Tibial nerve (tissue), 4 donors: ENCODE measurements around the gene SEPHS1. TPM values are rescaled to one million over a fixed set of nuclear protein-coding genes. Genes with fewer than 3 reads are reported as not detected.
A peak's percentile ranks its signal among the peaks of the same experiment; 100 is the strongest.

Source experiments
- DNase-seq, 2 donors: peaks; one replicate each; pipeline ENCODE4 v3.0.0-alpha.2; 2019; ENCODE audit warnings: low spot score in 2 of 2
- H3K27ac ChIP-seq, 4 donors: fragments of 200-600 bp; sonication (generic) in 3 of 4; one replicate each; pipeline ENCODE4 v1.5.1; 2017 to 2019; ENCODE audit warnings: mild to moderate bottlenecking in 1 of 4
- H3K27me3 ChIP-seq, 2 donors: fragments of 200-600 bp; sonication (generic) in 1 of 2; one replicate each; pipeline versions ENCODE4 v1.5.1 to v1.6.0; 2017 to 2019
- H3K36me3 ChIP-seq, 3 donors: fragments of 200-600 bp; sonication (generic); one replicate each; pipeline ENCODE4 v1.5.1; 2018 to 2019
- H3K4me1 ChIP-seq, 4 donors: fragments of 200-600 bp; sonication (generic) in 3 of 4; one replicate each; pipeline ENCODE4 v1.5.1; 2017 to 2019
- H3K4me3 ChIP-seq, 4 donors: fragments of 200-600 bp; sonication (generic) in 3 of 4; one replicate each; pipeline ENCODE4 v1.5.1; 2017 to 2019; ENCODE audit warnings: mild to moderate bottlenecking in 1 of 4, moderate library complexity in 1 of 4
- H3K9me3 ChIP-seq, 4 donors: fragments of 200-600 bp; sonication (generic) in 3 of 4; one replicate each; pipeline ENCODE4 v1.5.1; 2017 to 2019
- EP300 ChIP-seq, 2 donors: sonication (generic); formaldehyde crosslinking; IDR thresholded peaks; one replicate each; pipeline ENCODE4 v1.6.1; 2017; ENCODE audit warnings: antibody characterized with exemption in 2 of 2, mild to moderate bottlenecking in 1 of 2
- POLR2A ChIP-seq, 2 donors: fragments of 450-650 bp; IDR thresholded peaks; one replicate each; pipeline ENCODE4 v1.6.1; 2017; ENCODE audit warnings: antibody characterized with exemption in 2 of 2, mild to moderate bottlenecking in 2 of 2, moderate library complexity in 2 of 2
- WGBS, 2 donors: methylation state at CpG; one replicate each; pipeline ENCODE4 v1.1.5; 2018; 5-methylcytosine and 5-hydroxymethylcytosine counted together
- total RNA-seq, 4 donors: library from RNA; depleted of rRNA; stranded (reverse); fragments of >200 nt; gene quantifications; one replicate each; pipeline ENCODE4 v1.1.0, GENCODE V29; 2016
- TF ChIP-seq, protein P1 (sequence below), 5 experiments: fragments of 200-600 bp in 3 of 5; fragments of 450-650 bp in 2 of 5; sonication (generic) in 3 of 5; IDR thresholded peaks; one replicate each; pipeline ENCODE4 v1.5.1; 2016 to 2019; ENCODE audit warnings: antibody characterized with exemption in 5 of 5, mild to moderate bottlenecking in 3 of 5, moderate library complexity in 2 of 5

The SEPHS1 gene
- total RNA-seq, 4 donors from 2014 or later: 18.0 to 28.4 (median 23.9) TPM

DNA sequence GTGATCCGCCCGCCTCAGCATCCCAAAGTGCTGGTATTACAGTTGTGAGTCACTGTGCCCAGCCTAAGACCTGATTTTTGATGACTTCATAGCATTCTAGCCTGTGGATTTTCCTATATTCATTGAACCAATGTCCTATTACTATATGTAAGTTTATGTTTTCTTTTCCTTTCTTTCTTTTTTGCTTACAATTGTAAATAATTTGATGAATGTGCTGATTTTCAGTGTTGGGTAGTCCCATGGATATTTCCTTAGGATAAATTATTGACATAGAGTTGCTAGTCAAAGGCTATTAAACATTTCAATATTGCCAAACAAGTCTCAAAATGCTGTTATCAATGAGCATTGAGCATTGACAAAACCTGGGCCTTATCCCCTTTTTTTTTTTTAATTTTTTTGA, 38.3 kb downstream of the SEPHS1 start:
- WGBS, 2 donors: 83 to 91% methylated on average over 2 of the region's 2 CpGs
- TF ChIP-seq, protein P1, sequence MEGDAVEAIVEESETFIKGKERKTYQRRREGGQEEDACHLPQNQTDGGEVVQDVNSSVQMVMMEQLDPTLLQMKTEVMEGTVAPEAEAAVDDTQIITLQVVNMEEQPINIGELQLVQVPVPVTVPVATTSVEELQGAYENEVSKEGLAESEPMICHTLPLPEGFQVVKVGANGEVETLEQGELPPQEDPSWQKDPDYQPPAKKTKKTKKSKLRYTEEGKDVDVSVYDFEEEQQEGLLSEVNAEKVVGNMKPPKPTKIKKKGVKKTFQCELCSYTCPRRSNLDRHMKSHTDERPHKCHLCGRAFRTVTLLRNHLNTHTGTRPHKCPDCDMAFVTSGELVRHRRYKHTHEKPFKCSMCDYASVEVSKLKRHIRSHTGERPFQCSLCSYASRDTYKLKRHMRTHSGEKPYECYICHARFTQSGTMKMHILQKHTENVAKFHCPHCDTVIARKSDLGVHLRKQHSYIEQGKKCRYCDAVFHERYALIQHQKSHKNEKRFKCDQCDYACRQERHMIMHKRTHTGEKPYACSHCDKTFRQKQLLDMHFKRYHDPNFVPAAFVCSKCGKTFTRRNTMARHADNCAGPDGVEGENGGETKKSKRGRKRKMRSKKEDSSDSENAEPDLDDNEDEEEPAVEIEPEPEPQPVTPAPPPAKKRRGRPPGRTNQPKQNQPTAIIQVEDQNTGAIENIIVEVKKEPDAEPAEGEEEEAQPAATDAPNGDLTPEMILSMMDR (IDR thresholded peaks at IDR 0.05): no peak
- TF ChIP-seq POLR2A (IDR thresholded peaks at IDR 0.05) (no peak), EP300 (IDR thresholded peaks at IDR 0.05) (no peak)
- Histone ChIP-seq H3K4me1 (no peaks in the 10 kb centered on the region), H3K27ac (no peak overlapping the region), H3K4me3 (no peak overlapping the region), H3K27me3 (no peaks in the 10 kb centered on the region), H3K9me3 (no peaks in the 10 kb centered on the region), H3K36me3 (no peaks in the 10 kb centered on the region)
- DNase-seq: no peak

DNA sequence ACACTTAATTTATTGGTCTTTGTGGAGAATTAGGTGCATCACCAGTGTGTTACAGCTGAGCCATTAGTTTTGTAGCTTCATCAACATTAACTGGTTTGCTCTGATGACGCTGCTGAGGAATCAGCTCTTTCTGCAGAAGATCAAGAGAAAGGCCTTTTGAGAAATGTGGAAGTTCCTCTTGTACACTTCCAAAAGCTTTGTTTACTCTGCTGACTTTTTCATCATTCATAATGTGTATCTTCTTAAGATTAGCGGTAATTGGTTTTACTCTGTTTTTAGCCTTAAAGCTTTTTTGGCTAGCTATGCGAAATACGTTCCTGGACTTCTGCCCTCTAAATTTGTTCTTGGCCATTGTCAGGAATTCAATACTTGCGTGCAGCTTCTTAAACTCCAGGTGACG, 40.0 kb downstream of the SEPHS1 start:
- Histone ChIP-seq H3K9me3 (no peaks in the 10 kb centered on the region), H3K4me3 (no peak overlapping the region), H3K36me3 (no peaks in the 10 kb centered on the region), H3K27ac (no peak overlapping the region), H3K27me3 (no peaks in the 10 kb centered on the region), H3K4me1 (no peaks in the 10 kb centered on the region)
- WGBS, 2 donors: 69 to 70% methylated on average over 6 of the region's 6 CpGs
- no peak for TF ChIP-seq EP300 (IDR thresholded peaks at IDR 0.05)
- no peak for TF ChIP-seq POLR2A (IDR thresholded peaks at IDR 0.05)
- TF ChIP-seq, protein P1 (IDR thresholded peaks at IDR 0.05): no peak
- DNase-seq: no peak

DNA sequence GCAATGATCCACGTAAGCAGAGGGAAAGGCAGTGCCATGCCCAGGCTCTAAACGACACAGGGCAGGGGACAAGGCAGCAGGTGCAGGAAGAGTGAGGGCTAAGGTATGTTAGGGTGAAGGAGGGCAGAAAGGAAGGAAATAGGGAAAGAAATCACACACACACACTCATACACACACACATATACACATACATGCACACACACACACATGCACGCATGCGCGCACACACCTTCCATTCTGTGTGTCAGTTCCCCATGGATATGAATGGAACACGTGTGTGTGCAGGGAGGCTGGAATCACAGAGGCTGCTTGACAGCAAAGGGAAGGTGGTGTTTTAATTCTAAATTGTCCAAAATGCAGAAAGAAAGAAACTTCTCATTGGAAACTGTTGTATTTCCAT, 42.0 kb downstream of the SEPHS1 start:
- no peak for DNase-seq
- no peak overlapping the region for H3K27ac ChIP-seq
- 79 to 87% methylated on average over 6 of the region's 6 CpGs for WGBS, 2 donors
- no peak overlapping the region for H3K4me3 ChIP-seq
- H3K36me3 ChIP-seq: no peaks in the 10 kb centered on the region
- peaks cover 0 to 8% (median 2%) of the 10 kb centered on the region in 4 donors for H3K4me1 ChIP-seq
- no peaks in the 10 kb centered on the region for H3K27me3 ChIP-seq
- TF ChIP-seq POLR2A (IDR thresholded peaks at IDR 0.05): no peak
- no peak for TF ChIP-seq EP300 (IDR thresholded peaks at IDR 0.05)
- TF ChIP-seq, protein P1 (IDR thresholded peaks at IDR 0.05): no peak
- no peaks in the 10 kb centered on the region for H3K9me3 ChIP-seq

DNA sequence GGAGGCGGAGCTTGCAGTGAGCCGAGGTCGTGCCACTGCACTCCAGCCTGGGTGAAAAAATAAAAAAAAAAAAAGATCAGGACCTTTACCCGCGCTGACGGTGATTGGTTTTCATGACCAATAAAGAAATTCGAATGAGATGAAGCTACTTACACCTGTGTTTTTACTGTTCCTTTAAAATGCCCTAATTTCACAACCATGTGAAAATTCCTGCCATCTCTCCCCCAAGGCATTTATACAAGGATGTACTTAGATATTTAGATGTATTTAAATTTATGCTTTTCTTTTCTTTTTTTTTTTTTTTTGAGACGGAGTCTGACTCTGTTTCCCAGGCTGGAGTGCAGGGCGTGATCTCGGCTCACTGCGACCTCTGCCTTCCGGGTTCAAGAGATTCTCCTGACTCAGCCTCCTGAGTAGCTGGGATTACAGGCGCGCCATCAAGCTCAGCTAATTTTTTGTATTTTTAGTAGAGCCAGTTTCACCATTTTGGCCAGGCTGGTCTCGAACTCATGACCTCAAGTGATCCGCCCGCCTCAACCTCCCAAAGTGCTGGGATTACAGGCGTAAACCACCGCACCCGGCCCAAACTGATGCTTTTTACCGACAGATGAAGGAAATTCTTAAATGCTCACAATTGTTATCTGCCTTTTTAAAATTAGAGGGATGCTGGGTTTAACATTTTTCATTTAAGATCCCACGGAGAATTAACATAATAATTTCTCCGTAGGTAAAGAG, 45.1 kb downstream of the SEPHS1 start:
- TF ChIP-seq EP300 (IDR thresholded peaks at IDR 0.05): no peak
- TF ChIP-seq POLR2A (IDR thresholded peaks at IDR 0.05): no peak
- TF ChIP-seq, protein P1 (IDR thresholded peaks at IDR 0.05): no peak
- no peaks in the 10 kb centered on the region for H3K27me3 ChIP-seq
- peak overlapping the region in 3 of 4 donors; percentile 93 to 96 (median 93) for H3K27ac ChIP-seq
- 82% methylated on average over 23 of the region's 23 CpGs for WGBS, 2 donors
- no peaks in the 10 kb centered on the region for H3K9me3 ChIP-seq
- peak overlapping the region in 3 of 4 donors; percentile 60 to 74 (median 61) for H3K4me3 ChIP-seq
- DNase-seq: no peak
- peaks cover 0 to 26% (median 9%) of the 10 kb centered on the region in 4 donors for H3K4me1 ChIP-seq
- H3K36me3 ChIP-seq: no peaks in the 10 kb centered on the region

DNA sequence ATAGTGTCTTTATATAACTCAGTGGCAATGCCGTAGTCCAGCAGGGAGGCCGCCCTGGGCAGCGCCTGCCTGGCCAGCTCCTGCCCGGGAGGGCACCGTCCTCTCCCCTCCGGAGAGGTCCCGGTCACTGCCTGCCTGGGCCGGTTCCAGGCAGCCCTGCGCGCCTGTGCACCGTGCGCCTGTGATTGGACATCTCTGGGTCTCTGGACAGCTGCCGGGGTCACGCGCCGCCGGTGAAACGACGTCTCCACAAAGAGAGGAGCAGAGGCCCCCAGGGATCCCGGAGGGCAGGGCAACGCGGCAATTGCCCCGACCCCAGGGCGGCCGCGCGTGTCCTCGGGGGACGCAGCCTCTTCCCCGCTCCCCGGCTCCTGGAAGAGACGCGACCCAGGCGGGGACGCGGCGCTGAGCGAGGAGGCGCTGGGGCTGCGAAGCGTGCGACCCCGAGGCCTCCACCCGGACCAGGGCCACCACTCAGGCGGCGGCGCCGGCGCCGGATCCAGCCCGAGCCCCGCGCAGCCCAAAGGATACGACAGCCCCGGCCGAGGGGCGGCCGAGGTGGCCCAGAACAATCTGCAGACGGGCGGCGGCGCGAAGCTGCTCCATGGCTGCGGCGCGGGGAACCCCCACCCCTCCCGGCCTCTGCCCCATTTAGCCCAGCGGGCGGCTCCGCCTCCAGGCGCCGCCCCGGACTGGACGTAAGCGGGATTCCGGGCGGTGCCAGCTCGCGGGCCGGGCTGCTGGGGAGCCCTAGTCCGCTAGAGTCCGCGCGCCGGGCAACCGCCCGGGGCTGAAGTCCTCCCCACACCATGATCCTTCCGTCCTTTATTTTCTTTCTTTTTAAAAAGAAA, 48.4 kb downstream of the SEPHS1 start, which contains the start of gene PHYH:
Gene PHYH (minus strand): TSS at position 628 of the 851 bp plus-strand sequence. CDS start 22 bp downstream, at position 606.
- TF ChIP-seq POLR2A (IDR thresholded peaks at IDR 0.05): peak; percentile 75 to 93
- TF ChIP-seq EP300 (IDR thresholded peaks at IDR 0.05): peak; percentile 44 to 79
- TF ChIP-seq, protein P1 (IDR thresholded peaks at IDR 0.05): peak in 1 of 5 experiments; percentile 41
- Histone ChIP-seq H3K36me3 (peaks cover 0 to 12% (median 0%) of the 10 kb centered on the region in 3 donors), H3K4me3 (peak within 1 kb of the TSS; percentile 52 to 81 (median 74)), H3K4me1 (peaks cover 0 to 26% (median 9%) of the 10 kb centered on the region in 4 donors), H3K27ac (peak within 1 kb of the TSS; percentile 96 to 99 (median 98)), H3K27me3 (no peaks in the 10 kb centered on the region), H3K9me3 (no peaks in the 10 kb centered on the region)
- DNase-seq: peak; percentile 82 to 85
- WGBS, 2 donors: 0% methylated on average over 37 to 41 of the region's 88 CpGs
